ENCODE results near the gene MGLL. TPM values are rescaled to one million over a fixed set of nuclear protein-coding genes. Genes with fewer than 3 reads are reported as not detected.

Gene MGLL
- polyA plus RNA-seq, 3 donors = 21.7 to 137 (median 72.9) TPM

DNA sequence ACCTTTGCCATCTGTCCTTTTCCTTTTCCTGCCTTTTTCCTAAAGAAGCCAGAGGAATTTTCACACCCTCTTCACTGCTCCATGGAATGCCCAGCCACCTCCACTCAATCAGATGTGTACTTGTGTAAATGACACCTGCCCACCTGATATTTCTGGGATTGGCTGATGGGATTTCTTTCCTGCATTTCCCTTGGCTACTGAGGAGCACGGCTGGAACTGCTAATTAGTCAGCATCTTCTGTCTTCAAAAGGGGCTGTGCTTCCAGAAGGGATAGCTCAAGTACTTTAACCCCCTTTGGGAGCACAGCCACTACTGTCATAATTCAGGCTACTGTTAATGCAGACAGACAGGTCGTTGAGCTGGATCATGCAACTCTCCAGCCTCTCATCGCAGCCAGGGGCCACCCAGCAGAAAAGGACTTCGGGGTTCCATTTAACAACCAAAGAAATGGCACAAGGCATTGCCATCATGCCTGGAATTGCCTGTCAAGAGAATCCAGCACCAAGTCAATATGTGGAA, 38.6 kb downstream of the MGLL start:
- WGBS, 3 donors = 64 to 79% (median 69%) methylated on average over 4 of the region's 4 CpGs
- no peak overlapping the region for H3K27ac ChIP-seq (ENCODE audit: low read depth, low read length)

DNA sequence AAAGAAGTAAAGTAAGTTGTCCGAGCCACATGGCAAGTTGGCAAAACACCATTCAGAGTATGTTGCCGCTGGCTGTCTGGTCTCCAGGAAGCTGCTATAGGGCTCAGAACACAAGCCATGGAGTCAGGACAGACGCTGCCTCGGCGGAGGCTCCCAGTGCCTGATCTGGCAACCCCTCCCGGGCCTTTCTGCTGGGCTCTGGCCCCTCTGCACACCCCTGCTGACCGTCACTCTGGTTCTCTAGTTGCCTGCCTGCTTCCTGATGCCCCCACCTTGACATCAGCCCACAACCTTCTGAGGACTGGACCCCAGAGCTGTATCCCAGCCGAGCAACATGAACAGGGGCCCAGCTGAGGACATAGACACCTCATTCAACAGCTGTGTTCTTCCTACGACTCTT, 39.1 kb downstream of the MGLL start:
- WGBS, 3 donors = 84 to 87% (median 87%) methylated on average over 9 of the region's 9 CpGs
- no peak overlapping the region for H3K27ac ChIP-seq (ENCODE audit: low read depth, low read length)

DNA sequence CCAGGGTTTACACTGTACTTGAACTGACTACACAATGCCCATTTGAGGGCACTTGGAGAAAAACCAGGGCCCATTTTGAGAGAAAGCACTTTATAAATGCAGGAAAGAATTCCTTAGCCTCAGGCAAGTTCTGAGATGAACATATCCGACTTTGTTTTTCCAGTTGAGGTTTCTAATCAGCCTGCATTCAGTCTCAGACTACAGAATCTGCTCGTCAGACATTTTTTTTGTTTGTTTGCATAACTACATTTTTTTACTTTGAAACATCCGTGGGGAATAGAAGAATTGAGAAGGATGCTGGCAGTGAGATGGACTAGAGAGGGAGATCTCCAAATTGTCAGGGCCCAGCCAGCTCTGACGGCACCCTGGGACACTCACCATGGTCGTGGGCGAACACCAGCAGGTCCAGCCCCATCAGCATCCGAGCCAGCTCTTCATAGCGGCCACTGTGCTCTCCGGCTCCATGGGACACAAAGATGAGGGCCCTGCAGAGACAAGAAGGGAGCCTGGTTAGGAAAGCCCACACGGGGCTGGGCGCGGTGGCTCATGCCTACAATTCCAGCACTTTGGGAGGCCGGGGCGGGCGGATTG, 40.8 kb downstream of the MGLL start:
- 58 to 71% (median 69%) methylated on average over 15 of the region's 15 CpGs for WGBS, 3 donors
- H3K27ac ChIP-seq (ENCODE audit: low read depth, low read length) = no peak overlapping the region

DNA sequence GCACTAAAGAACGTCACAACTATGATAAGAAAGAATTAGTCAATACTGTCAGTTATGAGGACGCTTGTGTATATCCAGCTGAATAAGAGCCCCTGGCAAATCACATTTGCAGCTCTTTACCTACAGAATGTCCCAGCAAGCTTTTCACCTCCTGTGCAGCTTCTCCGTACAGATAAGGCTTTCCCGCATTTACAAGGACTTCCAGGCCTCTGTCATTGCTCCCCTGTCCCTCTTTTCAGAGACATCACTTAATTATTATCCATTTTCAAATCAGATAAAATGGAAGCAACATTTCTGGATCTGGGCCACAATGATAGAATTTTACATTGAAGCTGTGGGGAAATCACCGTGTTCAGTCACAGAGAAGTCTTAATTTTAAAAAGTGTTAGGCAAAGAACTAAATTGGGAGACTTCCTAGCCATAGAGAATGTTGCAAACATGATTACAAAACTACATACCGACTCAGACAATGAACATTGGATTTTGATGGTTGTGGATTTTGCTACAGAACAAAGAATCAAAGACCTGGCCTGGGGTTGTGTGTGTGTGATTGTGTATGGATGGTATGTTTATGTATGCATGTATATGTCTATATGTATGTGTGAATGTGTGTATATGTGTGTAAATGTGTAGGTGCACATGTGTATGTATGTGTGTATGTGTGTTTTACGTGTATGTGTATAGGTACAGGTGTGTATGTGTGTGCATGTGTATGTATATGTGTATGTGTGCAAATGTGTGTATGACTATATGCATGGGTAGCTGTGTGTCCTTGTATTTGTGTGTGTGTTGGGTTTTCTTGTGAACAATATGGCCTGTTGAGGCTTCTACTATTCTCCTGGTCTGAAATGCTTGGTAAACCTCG, 41.5 kb downstream of the MGLL start:
- WGBS, 3 donors = 64 to 71% (median 64%) methylated on average over 8 of the region's 8 CpGs
- no peak overlapping the region for H3K27ac ChIP-seq (ENCODE audit: low read depth, low read length)

DNA sequence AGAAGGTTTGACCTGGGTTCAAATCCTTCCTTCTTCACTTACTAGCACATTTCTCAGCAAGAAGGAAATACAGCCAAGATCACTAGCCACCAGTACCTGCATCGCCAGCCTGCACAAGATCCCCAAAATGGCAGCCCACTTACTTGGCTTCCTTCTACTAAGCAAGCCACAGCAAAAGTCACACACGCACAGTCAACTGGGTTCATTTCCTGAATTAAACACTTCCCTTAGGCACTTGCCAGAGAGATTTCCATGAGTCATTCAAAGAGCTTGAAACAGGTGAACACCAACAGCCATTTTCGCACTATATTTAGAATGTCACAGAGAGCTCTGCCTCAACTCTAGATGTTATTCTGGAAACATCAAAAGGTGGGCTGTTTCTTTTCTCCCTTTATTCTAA, 42.6 kb downstream of the MGLL start:
- WGBS, 3 donors = 50 to 79% (median 56%) methylated on average over 3 of the region's 3 CpGs
- H3K27ac ChIP-seq (ENCODE audit: low read depth, low read length) = no peak overlapping the region

DNA sequence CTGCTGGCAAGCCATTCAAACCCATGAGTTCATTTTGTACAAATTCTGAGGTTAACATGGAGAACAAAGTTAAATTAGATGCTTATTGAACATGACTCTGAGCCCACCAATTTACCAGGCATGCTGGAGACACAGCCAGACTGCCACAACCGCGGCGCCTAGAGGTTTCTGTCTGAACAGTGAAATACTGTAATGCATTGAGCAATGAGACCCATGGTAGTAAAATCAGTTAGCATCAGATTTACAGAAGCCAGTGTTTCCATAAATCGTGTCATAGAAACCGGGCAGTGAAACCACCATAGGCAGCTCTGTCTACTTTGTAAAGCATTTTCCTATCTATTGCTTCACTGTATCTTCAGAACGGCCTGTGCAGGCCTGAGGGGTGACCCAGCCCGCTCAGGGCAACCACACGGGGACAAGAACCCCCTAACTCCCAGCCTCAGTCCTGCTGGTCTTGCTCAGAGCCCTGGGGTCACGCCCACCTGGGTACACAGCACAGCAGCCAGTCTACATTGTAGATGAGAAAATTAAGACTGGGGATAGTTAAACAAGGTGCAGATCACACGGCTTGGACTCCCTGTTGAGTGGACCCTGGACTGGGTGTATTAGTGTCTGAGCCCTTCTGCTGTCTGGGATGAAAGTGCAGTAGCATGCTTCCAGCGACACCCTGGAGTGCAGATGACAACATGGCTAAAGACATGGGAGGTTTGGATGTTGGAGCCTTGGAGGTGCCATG, 44.2 kb downstream of the MGLL start:
- WGBS, 3 donors = 71 to 87% (median 79%) methylated on average over 11 of the region's 11 CpGs
- no peak overlapping the region for H3K27ac ChIP-seq (ENCODE audit: low read depth, low read length)

DNA sequence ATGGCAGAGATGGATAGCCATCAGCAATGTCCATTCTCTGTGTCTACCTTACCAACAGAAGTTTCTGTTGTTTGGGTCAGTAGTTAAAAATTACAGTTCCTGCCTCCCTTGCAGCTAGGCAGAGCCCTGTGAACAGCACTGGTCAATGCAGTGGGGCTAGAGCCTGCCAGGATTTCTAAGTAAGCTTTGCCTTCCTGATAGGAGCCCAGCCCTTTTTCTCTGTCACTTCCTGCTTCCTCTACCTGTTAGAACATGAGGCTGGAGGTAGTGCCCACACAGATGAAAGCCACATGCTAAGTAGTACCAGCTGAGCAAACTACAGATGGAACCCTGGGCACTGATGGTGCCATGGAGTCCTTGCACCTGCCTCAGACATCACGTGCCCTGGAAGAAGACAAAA, 45.0 kb downstream of the MGLL start:
- WGBS, 3 donors = 80 to 88% (median 84%) methylated on average over 1 of the region's 1 CpG
- H3K27ac ChIP-seq (ENCODE audit: low read depth, low read length) = no peak overlapping the region

DNA sequence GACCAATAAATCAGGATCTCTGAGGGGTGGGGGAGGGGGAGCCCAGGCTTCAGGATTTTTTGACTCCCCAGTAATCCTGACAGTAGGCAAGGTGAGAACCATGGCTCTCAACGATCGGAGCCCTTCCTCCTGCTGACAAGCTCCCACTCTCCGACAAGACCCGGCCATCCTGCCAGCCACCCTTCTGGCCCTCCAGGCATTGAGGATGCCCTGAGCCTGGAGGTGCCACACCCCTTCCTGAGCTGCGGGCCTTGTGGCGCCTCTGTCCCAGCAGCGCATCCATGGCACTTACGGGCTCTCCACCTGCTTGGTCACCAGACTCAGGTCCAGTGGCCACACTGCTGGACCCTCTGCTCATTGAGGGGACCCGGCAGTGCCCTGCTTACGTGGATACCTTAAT, 46.0 kb downstream of the MGLL start:
- WGBS, 3 donors = 86 to 90% (median 88%) methylated on average over 10 of the region's 10 CpGs
- H3K27ac ChIP-seq (ENCODE audit: low read depth, low read length) = no peak overlapping the region

DNA sequence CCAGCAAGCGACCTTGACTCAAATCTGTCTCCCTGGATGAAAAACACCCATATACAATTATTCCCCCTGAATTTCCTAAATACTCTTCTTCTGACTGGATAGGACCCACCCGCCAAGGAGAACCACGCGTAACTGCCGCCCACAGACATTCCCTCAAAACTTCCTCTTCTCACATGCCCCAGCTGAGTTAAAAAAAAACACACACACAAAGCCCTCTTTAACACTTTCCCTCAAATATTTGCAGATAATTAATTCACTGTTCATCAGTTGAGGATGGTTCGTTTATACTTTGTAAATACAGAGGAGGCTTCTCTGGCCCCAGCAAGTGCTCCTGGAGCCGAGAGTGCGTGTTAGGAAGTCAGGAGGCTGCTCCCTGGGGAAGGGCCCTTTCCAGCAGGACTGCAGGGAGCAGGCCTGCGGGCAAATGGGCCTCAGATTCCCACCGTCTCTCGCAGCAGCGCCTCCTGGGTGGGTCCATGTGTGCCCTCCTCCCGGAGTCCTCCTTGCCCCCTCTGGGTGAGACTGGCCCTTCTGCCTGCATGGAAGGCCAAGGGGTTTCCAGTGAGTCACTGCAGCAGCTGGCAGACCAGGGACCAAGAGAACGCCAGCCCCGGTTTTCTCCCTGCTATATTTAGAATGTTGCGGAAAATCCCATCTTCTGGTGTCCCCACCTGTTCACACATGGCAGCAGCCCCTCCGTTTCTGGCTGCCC, 46.8 kb downstream of the MGLL start:
- 13 to 42% (median 19%) methylated on average over 16 to 17 of the region's 17 CpGs for WGBS, 3 donors
- H3K27ac ChIP-seq (ENCODE audit: low read depth, low read length) = peak overlapping the region; percentile 11

DNA sequence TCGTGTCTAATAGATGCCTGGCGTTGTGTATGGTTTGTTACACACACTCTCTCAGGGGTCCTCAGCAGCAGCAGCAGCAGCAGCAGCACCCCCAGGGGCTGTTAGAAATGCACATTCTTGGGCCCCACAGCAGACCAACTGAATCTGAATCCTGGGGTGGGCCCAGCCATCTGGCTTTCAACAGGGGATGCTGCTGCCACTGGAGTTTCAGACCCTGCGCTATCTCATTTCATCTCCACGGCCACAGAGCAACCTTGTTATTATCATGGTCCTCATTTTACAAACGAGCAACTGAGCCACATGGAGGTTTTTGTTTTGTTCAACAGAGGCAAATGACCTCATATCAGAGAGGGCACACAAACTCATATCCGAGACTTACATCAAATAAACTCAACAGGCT, 47.7 kb downstream of the MGLL start:
- H3K27ac ChIP-seq (ENCODE audit: low read depth, low read length) = peak overlapping the region; percentile 4
- WGBS, 3 donors = 78 to 82% (median 81%) methylated on average over 6 of the region's 6 CpGs

DNA sequence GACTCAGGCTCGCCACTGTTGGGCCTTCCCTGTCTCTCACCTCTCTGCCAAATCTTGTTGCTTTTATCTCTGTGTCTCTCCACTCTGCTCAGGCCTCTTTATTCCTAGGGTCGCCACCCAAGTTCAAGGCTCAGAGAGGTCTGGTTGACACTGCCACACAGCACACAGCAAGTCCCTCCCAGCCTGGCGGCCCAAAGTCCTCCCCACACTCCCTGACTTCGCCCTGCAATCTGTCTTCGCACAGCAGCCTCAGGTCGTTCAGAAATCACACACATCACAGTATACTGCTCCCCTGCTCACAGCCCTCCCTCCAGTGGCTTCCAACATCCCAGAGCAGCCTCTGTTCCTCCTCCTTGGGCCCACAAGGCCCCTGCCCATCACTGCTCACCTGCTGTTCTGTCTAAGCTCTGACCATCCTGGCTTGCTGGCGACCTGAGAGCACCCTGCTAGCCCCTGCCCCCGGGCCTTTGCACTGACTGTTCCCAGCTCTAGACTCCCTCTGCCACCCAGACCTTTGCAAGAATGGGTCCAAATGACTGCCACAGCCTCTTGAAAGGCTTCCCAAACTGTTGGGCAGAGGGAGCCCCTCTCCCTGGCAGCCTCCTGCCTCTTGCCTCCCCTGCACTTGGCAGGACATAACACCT, 48.4 kb downstream of the MGLL start:
- H3K27ac ChIP-seq (ENCODE audit: low read depth, low read length) = no peak overlapping the region
- 89 to 94% (median 92%) methylated on average over 8 of the region's 8 CpGs for WGBS, 3 donors

DNA sequence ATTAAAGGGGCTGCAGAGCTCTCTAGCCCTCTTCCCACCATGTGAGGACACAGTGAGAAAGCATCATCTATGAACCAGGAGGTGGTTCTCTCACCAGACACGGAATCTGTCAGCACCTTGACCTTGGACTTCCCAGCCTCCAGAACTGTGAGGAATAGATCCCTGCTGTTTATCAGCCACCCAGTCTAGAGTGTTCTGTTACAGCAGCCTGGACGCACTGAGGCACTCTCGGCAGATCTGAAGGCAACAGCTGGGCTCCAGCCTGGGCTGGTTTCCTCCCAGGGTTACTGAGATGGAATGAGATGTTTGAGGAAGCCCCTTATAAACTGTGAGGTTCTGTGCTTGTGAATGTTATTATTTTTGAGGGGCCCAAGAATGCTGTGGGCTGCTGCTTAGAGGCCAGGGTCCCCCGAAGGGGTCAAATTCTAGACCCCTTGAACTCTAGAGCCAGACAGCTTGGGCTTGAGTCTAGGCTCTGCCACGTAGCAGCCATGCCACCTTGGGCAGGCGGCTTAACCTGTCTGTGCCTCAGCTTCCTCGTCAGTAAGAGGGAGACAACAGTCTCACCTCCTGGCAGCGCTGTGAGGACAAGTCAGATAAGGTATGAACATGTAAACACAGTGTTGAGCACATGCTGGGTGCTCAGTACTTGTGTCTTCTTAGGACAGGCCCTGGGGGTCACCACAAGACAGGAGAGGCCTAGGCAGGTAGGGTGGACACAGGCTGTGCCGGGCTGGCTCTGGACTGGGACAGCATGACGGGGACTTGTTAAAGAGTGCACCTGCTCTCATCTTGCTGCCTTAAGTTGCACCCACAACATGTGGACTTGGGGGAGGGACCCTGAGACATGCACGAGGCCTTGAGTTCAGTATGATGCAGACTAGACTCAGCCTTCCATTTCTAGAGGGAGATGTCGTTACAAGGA, 49.2 kb downstream of the MGLL start:
- no peak overlapping the region for H3K27ac ChIP-seq (ENCODE audit: low read depth, low read length)
- WGBS, 3 donors = 86 to 90% (median 88%) methylated on average over 12 of the region's 12 CpGs

DNA sequence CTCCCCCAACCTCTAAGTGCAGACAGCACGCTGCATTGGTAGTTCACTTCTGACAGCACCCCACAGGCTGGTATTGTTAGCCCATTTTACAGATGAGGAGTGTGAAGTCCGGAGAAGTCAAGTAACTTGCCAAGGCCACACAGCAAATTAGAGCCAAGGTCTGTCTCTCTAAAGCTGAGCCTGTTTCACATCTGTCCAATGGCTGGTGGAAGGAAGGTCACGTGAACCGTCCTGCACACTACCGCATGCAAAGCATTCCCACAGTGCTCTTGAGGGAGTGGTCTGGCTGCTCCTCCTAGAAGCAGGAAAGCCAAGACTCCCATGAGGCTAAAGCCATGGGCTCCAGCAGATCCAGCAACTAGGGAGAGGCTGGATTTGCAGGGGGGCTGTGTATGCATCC, 50.0 kb downstream of the MGLL start:
- WGBS, 3 donors = 63 to 83% (median 80%) methylated on average over 5 of the region's 5 CpGs
- H3K27ac ChIP-seq (ENCODE audit: low read depth, low read length) = no peak overlapping the region

DNA sequence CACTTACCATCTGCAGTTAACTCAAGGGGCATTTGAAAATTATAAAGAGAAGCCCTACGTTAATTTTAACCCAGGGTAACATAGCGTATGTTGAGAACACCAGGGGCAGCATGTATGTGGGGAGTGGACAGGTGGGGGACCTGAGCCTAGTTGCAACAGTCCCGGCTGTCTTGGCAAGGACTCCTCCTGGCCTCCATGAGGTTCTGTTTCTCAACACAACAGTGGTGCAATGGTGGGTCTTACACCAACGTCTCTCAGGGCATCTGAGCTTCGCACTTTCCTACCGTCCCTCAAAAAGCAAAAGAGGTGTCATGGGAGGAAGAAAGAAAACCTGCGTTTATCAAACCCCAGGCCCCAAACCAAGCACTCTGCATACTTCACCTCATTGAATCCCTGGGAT, 50.6 kb downstream of the MGLL start:
- no peak overlapping the region for H3K27ac ChIP-seq (ENCODE audit: low read depth, low read length)
- 58 to 86% (median 59%) methylated on average over 7 of the region's 7 CpGs for WGBS, 3 donors

DNA sequence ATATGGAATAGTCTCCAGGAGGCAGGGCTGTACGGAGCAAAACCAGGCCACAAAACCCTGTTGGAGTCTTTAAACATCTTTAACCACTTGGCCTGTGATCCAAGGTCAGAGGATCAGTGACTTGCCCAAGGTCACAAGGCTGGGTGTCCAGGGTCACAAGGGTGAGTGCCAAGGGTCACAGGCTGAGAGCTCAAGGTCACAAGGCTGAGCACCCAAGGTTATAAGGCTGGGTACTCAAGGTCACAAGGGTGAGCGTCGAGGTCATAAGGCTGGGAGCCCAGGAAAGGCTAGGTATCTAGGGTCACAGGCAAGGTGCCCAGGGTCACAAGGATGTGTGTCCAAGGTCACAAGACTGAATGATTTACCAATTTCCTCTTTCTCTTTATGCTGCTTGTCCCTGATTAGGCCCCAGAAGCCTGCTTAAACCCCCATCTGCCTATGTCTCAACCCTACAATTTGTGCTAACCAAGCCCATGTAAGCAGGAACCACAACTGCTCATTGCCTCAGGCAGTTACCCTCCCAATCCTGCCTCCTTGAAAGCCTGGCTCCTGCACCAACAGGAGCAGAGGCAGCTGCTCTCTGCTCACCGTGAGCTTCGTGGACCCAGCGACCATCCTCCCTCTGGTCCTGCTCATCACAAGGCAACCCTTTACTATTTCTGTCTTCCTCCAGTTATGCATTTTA, 51.5 kb downstream of the MGLL start:
- no peak overlapping the region for H3K27ac ChIP-seq (ENCODE audit: low read depth, low read length)
- 65 to 91% (median 73%) methylated on average over 6 of the region's 6 CpGs for WGBS, 3 donors

DNA sequence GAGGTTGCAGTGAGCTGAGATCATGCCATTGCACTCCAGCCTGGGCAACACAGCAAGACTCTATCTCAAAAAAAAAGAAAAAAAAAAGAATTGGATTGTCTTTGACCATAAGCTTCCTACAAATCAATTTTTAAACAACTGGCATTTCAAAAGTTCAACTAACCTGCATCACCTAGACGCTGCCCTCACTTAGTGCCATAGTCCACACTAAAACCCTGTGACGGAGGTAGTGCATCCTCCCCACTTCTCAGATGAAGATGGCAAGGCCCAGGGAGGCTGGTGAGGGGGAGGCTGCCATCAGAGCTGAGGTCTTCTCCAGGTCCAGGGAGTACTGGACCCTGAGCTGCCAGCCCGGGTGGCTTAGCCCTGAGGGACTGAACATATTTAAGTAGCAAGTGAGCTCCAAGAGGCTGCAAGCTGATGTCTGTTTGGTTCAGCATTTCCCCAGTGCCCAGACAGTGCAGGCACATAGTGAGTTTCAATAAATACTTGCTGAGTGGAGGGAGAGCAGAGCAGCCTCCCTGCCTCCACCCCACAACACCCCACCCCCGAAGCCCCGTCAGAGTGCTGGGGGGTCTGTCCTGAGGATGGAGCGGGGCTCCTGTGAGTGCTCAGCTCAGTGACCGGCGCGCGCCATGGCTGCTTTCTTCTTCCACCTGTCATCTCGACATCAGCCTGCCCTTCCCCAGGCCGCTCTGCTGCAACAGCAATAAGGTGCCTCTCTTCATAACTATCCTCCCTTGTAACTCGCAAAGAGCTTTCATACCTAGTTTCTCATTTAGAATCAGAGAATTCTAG, 52.8 kb downstream of the MGLL start:
- H3K27ac ChIP-seq (ENCODE audit: low read depth, low read length) = no peak overlapping the region
- 90 to 96% (median 96%) methylated on average over 13 of the region's 13 CpGs for WGBS, 3 donors

Data from adipose tissue (tissue), 3 donors.